Ishikawa (cell line): ENCODE results near the gene PDE4D.

Experiments
- CEBPB ChIP-seq: IDR thresholded peaks from 2 replicates; pipeline ENCODE4 v1.6.1; 2012
- CREB1 ChIP-seq: IDR thresholded peaks from 2 replicates; pipeline ENCODE4 v1.6.1; 2012; ENCODE audit warnings: low read depth
- EGR1 ChIP-seq: IDR thresholded peaks from 2 replicates; pipeline ENCODE4 v1.6.1; 2012
- EP300 ChIP-seq: IDR thresholded peaks from 2 replicates; pipeline ENCODE4 v1.6.1; 2012; ENCODE audit warnings: borderline replicate concordance
- FOXM1 ChIP-seq: IDR thresholded peaks from 2 replicates; pipeline ENCODE4 v1.6.1; 2012; ENCODE audit warnings: low read depth, borderline replicate concordance
- MAX ChIP-seq: IDR thresholded peaks from 2 replicates; pipeline ENCODE4 v1.6.1; 2012
- NFIC ChIP-seq: IDR thresholded peaks from 2 replicates; pipeline ENCODE4 v1.6.1; 2012
- RAD21 ChIP-seq: IDR thresholded peaks from 2 replicates; pipeline ENCODE4 v1.6.1; 2012; ENCODE audit warnings: low read depth
- REST ChIP-seq: IDR thresholded peaks from 2 replicates; pipeline ENCODE4 v1.6.1; 2012; ENCODE audit warnings: low read depth, mild to moderate bottlenecking
- TAF1 ChIP-seq: IDR thresholded peaks from 2 replicates; pipeline ENCODE4 v1.6.1; 2012; ENCODE audit warnings: low read depth, mild to moderate bottlenecking
- TCF12 ChIP-seq: IDR thresholded peaks from 2 replicates; pipeline ENCODE4 v1.6.1; 2012; ENCODE audit warnings: low read depth
- TEAD4 ChIP-seq: IDR thresholded peaks from 2 replicates; pipeline ENCODE4 v1.6.1; 2012
- USF1 ChIP-seq: IDR thresholded peaks from 2 replicates; pipeline ENCODE4 v1.6.1; 2012
- YY1 ChIP-seq: IDR thresholded peaks from 2 replicates; pipeline ENCODE4 v1.6.1; 2012; ENCODE audit warnings: low read depth
- ZBTB7A ChIP-seq: IDR thresholded peaks from 2 replicates; pipeline ENCODE4 v1.6.1; 2012; ENCODE audit warnings: low read depth

Gene PDE4D

GRCh38 chr5:59061377-59061776 is 832.1 kb downstream of the PDE4D start:
- TF ChIP-seq FOXM1 (no peak), TEAD4 (no peak), YY1 (no peak), EGR1 (no peak), CEBPB (no peak), USF1 (no peak), CREB1 (no peak), TCF12 (no peak), RAD21 (no peak), MAX (no peak), REST (no peak), TAF1 (no peak), NFIC (no peak), ZBTB7A (no peak), EP300 (no peak)

- TF ChIP-seq TCF12 (no peak), YY1 (no peak), EGR1 (no peak), TEAD4 (no peak), CREB1 (no peak), CEBPB (no peak), EP300 (no peak), TAF1 (no peak), FOXM1 (no peak), ZBTB7A (no peak), REST (no peak)
Measured at GRCh38 chr5:59058969-59059687, 834.4 kb downstream of the PDE4D start.

- TF ChIP-seq CREB1 (no peak), TCF12 (no peak), EP300 (no peak), FOXM1 (no peak), CEBPB (no peak), TAF1 (no peak), MAX (no peak), EGR1 (no peak), YY1 (no peak), REST (no peak)
Measured at GRCh38 chr5:59058237-59058636, 835.3 kb downstream of the PDE4D start.

- TF ChIP-seq EP300 (no peak), REST (no peak), CEBPB (no peak), TAF1 (no peak), TEAD4 (no peak), EGR1 (no peak), TCF12 (no peak), FOXM1 (no peak), RAD21 (no peak), ZBTB7A (no peak), USF1 (no peak), NFIC (no peak), MAX (no peak), CREB1 (no peak), YY1 (no peak)
Measured at GRCh38 chr5:59055745-59056448, 837.6 kb downstream of the PDE4D start.
